Measurements from ENCODE around the gene CXorf49. TPM values are rescaled to one million over a fixed set of nuclear protein-coding genes. Genes with fewer than 3 reads are reported as not detected.
"Not testable (repeated sequence)": the region's sequence is repeated elsewhere in the genome, so short reads cannot be mapped to it uniquely, and the experiment has no call there.

CXorf49 gene
- total RNA-seq (not detected), polyA plus RNA-seq (not detected), total RNA-seq (not detected)

DNA sequence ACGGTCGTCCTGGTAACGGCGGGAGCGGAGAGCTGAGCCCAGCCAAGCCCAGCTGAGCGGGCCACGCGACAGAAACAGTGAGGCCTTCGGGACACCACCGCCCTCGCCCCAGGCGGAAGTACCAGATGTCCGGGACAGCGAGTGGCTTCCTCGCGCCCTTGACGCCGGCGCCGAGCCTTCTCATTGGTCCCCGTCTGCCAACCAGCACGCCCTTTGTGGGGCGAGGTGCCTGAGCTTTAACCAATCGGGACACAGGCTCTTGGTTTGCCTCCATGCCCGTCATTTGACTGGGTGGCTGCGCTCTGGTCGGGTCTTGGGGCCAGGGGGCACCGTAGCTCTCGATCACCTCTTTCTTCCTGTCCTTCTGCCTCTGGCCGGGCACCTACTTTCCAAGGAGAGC, at the start of gene CXorf49:
Gene CXorf49, minus strand, starts transcription at position 101 of the 400 bp plus-strand sequence. CDS start 134 bp downstream, outside the sequence.
- ATAC-seq; H3K36me3 Mint-ChIP-seq; H3K9me3 Mint-ChIP-seq; H3K36me3 ChIP-seq (ENCODE audit: control insufficient read depth in 2 of 3, insufficient read depth in 3 of 3, low read length in 3 of 3); POLR2A ChIA-PET; H3K27ac ChIP-seq (ENCODE audit: low read depth, low read length); DNase-seq; H3K27me3 ChIP-seq (ENCODE audit: control insufficient read depth in 2 of 2, insufficient read depth in 2 of 2, low read length in 2 of 2); intact Hi-C loops (cut with micrococcal nuclease); H3K4me1 ChIP-seq (ENCODE audit: control insufficient read depth in 2 of 2, insufficient read depth in 2 of 2, low read length in 2 of 2); H3K4me3 ChIP-seq (ENCODE audit: low read length); H3K9me3 ChIP-seq (ENCODE audit: control insufficient read depth in 2 of 3, low read length in 3 of 3); CTCF ChIA-PET; H3K4me1 Mint-ChIP-seq; H3K27ac Mint-ChIP-seq; H3K4me3 Mint-ChIP-seq; H3K27me3 Mint-ChIP-seq: not testable (repeated sequence)

DNA sequence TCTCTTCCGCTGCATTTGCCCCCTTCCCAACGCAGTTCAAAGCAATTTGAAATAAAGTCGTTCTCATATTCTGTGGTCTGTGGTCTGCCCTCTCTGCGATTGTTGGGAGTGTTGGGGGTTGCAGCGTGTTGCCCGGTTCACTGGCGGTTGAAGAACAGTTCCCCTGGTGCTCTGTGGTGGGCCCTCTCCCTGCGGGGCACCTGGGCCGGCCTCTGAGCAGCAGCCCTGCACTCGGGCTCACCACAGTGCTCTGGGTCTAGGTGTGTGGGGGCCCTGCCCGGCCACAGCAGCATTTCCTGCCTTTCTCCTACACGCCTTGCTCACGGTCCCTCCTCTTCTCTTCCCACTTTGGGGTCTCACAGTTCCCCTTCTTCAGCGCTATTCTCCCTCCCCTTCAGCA, 49.0 kb upstream of the CXorf49 start:
- H3K27me3 Mint-ChIP-seq; POLR2A ChIA-PET; H3K36me3 ChIP-seq (ENCODE audit: control insufficient read depth in 2 of 3, insufficient read depth in 3 of 3, low read length in 3 of 3); CTCF ChIA-PET; H3K27me3 ChIP-seq (ENCODE audit: control insufficient read depth in 2 of 2, insufficient read depth in 2 of 2, low read length in 2 of 2); H3K9me3 ChIP-seq (ENCODE audit: control insufficient read depth in 2 of 3, low read length in 3 of 3); H3K27ac ChIP-seq (ENCODE audit: low read depth, low read length); DNase-seq; H3K4me1 ChIP-seq (ENCODE audit: control insufficient read depth in 2 of 2, insufficient read depth in 2 of 2, low read length in 2 of 2); H3K36me3 Mint-ChIP-seq; ATAC-seq; H3K4me1 Mint-ChIP-seq; H3K4me3 ChIP-seq (ENCODE audit: low read length); H3K27ac Mint-ChIP-seq; intact Hi-C loops (cut with micrococcal nuclease); H3K4me3 Mint-ChIP-seq; H3K9me3 Mint-ChIP-seq: not testable (repeated sequence)

GRCh38 chrX:71765613-71766012, 47.5 kb upstream of the CXorf49 start:
- H3K27me3 ChIP-seq (ENCODE audit: control insufficient read depth in 2 of 2, insufficient read depth in 2 of 2, low read length in 2 of 2); CTCF ChIA-PET; H3K27ac ChIP-seq (ENCODE audit: low read depth, low read length); H3K4me3 ChIP-seq (ENCODE audit: low read length); POLR2A ChIA-PET; H3K9me3 Mint-ChIP-seq; H3K27ac Mint-ChIP-seq; H3K4me1 Mint-ChIP-seq; H3K36me3 Mint-ChIP-seq; H3K4me1 ChIP-seq (ENCODE audit: control insufficient read depth in 2 of 2, insufficient read depth in 2 of 2, low read length in 2 of 2); intact Hi-C loops (cut with micrococcal nuclease); DNase-seq; H3K27me3 Mint-ChIP-seq; H3K4me3 Mint-ChIP-seq; H3K9me3 ChIP-seq (ENCODE audit: control insufficient read depth in 2 of 3, low read length in 3 of 3); ATAC-seq; H3K36me3 ChIP-seq (ENCODE audit: control insufficient read depth in 2 of 3, insufficient read depth in 3 of 3, low read length in 3 of 3): not testable (repeated sequence)

DNA sequence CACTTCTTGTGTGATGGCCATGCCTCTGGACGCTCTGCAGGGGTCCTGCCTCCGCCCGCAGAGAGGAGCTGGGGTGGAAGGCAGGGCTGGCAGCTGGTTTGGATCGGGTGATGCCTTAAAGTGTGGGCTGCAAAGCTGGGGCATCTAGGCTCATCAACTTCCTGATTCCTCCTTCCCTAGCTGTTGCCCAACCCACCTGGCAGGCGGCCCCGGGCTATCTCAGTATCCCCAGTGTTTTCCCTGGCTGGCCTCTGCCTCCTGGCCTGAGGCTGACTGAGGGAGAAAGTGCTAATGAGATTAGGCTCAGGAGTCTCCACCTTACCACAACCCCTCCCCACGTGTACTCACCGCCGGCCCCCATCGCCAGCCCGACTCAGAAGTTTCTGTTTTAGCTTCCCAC, 46.7 kb upstream of the CXorf49 start:
- H3K27ac Mint-ChIP-seq; H3K4me3 Mint-ChIP-seq; H3K36me3 Mint-ChIP-seq; H3K27me3 Mint-ChIP-seq; H3K36me3 ChIP-seq (ENCODE audit: control insufficient read depth in 2 of 3, insufficient read depth in 3 of 3, low read length in 3 of 3); H3K27ac ChIP-seq (ENCODE audit: low read depth, low read length); H3K9me3 Mint-ChIP-seq; intact Hi-C loops (cut with micrococcal nuclease); H3K9me3 ChIP-seq (ENCODE audit: control insufficient read depth in 2 of 3, low read length in 3 of 3); H3K27me3 ChIP-seq (ENCODE audit: control insufficient read depth in 2 of 2, insufficient read depth in 2 of 2, low read length in 2 of 2); H3K4me1 Mint-ChIP-seq; H3K4me3 ChIP-seq (ENCODE audit: low read length); POLR2A ChIA-PET; DNase-seq; H3K4me1 ChIP-seq (ENCODE audit: control insufficient read depth in 2 of 2, insufficient read depth in 2 of 2, low read length in 2 of 2); ATAC-seq; CTCF ChIA-PET: not testable (repeated sequence)

- H3K9me3 Mint-ChIP-seq; ATAC-seq; H3K36me3 ChIP-seq (ENCODE audit: control insufficient read depth in 2 of 3, insufficient read depth in 3 of 3, low read length in 3 of 3); H3K36me3 Mint-ChIP-seq; CTCF ChIA-PET; H3K27me3 ChIP-seq (ENCODE audit: control insufficient read depth in 2 of 2, insufficient read depth in 2 of 2, low read length in 2 of 2); H3K9me3 ChIP-seq (ENCODE audit: control insufficient read depth in 2 of 3, low read length in 3 of 3); intact Hi-C loops (cut with micrococcal nuclease); H3K4me1 Mint-ChIP-seq; H3K27me3 Mint-ChIP-seq; DNase-seq; H3K27ac ChIP-seq (ENCODE audit: low read depth, low read length); H3K4me3 Mint-ChIP-seq; POLR2A ChIA-PET; H3K4me1 ChIP-seq (ENCODE audit: control insufficient read depth in 2 of 2, insufficient read depth in 2 of 2, low read length in 2 of 2); H3K4me3 ChIP-seq (ENCODE audit: low read length); H3K27ac Mint-ChIP-seq: not testable (repeated sequence)
These were observed 45.0 kb upstream of the CXorf49 start, which contains the start of gene CXorf49B for GRCh38 chrX:71763049-71763448. Gene CXorf49B, plus strand, starts transcription at chrX:71763349. Its CDS starts 75 bp downstream, at chrX:71763424.

- H3K4me3 ChIP-seq (ENCODE audit: low read length); H3K4me1 ChIP-seq (ENCODE audit: control insufficient read depth in 2 of 2, insufficient read depth in 2 of 2, low read length in 2 of 2); H3K36me3 Mint-ChIP-seq; H3K9me3 Mint-ChIP-seq; H3K27ac ChIP-seq (ENCODE audit: low read depth, low read length); H3K4me1 Mint-ChIP-seq; POLR2A ChIA-PET; H3K4me3 Mint-ChIP-seq; H3K27me3 ChIP-seq (ENCODE audit: control insufficient read depth in 2 of 2, insufficient read depth in 2 of 2, low read length in 2 of 2); DNase-seq; CTCF ChIA-PET; H3K36me3 ChIP-seq (ENCODE audit: control insufficient read depth in 2 of 3, insufficient read depth in 3 of 3, low read length in 3 of 3); ATAC-seq; H3K27me3 Mint-ChIP-seq; intact Hi-C loops (cut with micrococcal nuclease); H3K27ac Mint-ChIP-seq; H3K9me3 ChIP-seq (ENCODE audit: control insufficient read depth in 2 of 3, low read length in 3 of 3): not testable (repeated sequence)
These were observed 42.7 kb upstream of the CXorf49 start for GRCh38 chrX:71760688-71761281.

GRCh38 chrX:71720289-71720886, 2.3 kb upstream of the CXorf49 start:
- CTCF ChIA-PET; POLR2A ChIA-PET; H3K4me3 Mint-ChIP-seq; H3K9me3 ChIP-seq (ENCODE audit: control insufficient read depth in 2 of 3, low read length in 3 of 3); intact Hi-C loops (cut with micrococcal nuclease); H3K27me3 ChIP-seq (ENCODE audit: control insufficient read depth in 2 of 2, insufficient read depth in 2 of 2, low read length in 2 of 2); H3K4me1 Mint-ChIP-seq; H3K4me1 ChIP-seq (ENCODE audit: control insufficient read depth in 2 of 2, insufficient read depth in 2 of 2, low read length in 2 of 2); H3K27me3 Mint-ChIP-seq; H3K36me3 ChIP-seq (ENCODE audit: control insufficient read depth in 2 of 3, insufficient read depth in 3 of 3, low read length in 3 of 3); H3K9me3 Mint-ChIP-seq; H3K27ac Mint-ChIP-seq; H3K36me3 Mint-ChIP-seq; ATAC-seq; DNase-seq; H3K27ac ChIP-seq (ENCODE audit: low read depth, low read length); H3K4me3 ChIP-seq (ENCODE audit: low read length): not testable (repeated sequence)

Measured in naive thymus-derived CD4-positive, alpha-beta T cell (primary cell).